H1 (cell line): ENCODE data around the gene TMEM176B.

Experiments
- ASH2L ChIP-seq: fragments of 200-600, 300-600 bp; sonication (generic); IDR thresholded peaks from one replicate; pipeline ENCODE4 v1.7.1; 2017; ENCODE audit warnings: low read length
- EZH2 ChIP-seq: fragments of 200-600 bp; sonication (generic); IDR thresholded peaks from 2 replicates; pipeline ENCODE4 v1.7.1; 2012; ENCODE audit warnings: low read depth, mild to moderate bottlenecking, moderate library complexity, low read length, inconsistent platforms; ENCODE audit not compliant: severe bottlenecking
- GABPA ChIP-seq: IDR thresholded peaks from 2 replicates; pipeline ENCODE4 v1.6.1; 2011; ENCODE audit warnings: mild to moderate bottlenecking, low read length, moderate library complexity, borderline replicate concordance; ENCODE audit not compliant: insufficient read depth
- KDM1A ChIP-seq: fragments of 200-600, 300-600 bp; sonication (generic); IDR thresholded peaks from 2 replicates; pipeline ENCODE4 v1.7.1; 2016; ENCODE audit warnings: mild to moderate bottlenecking, low read length, borderline replicate concordance
- RAD21 ChIP-seq, 2 experiments: IDR thresholded peaks in 1 of 2; conservative IDR thresholded peaks in 1 of 2; 2 replicates each; pipeline ENCODE4 v1.6.1; 2011; ENCODE audit warnings: low read depth in 2 of 2, low read length in 2 of 2, improper control_type of control experiment in 1 of 2, inconsistent platforms in 1 of 2, mild to moderate bottlenecking in 1 of 2, moderate library complexity in 1 of 2
- RFX5 ChIP-seq: IDR thresholded peaks from 2 replicates; pipeline ENCODE4 v1.6.1; 2011; ENCODE audit warnings: low read depth, low read length, improper control_type of control experiment, borderline replicate concordance
- RXRA ChIP-seq: IDR thresholded peaks from 2 replicates; pipeline ENCODE4 v1.6.1; 2011; ENCODE audit warnings: low read depth, mild to moderate bottlenecking, low read length, moderate library complexity; ENCODE audit not compliant: insufficient read depth
- SIN3A ChIP-seq, 2 experiments: IDR thresholded peaks in 1 of 2; conservative IDR thresholded peaks in 1 of 2; 2 replicates each; pipeline ENCODE4 v1.6.1; 2011 to 2012; ENCODE audit warnings: low read length in 2 of 2, improper control_type of control experiment in 1 of 2, low read depth in 1 of 2, mild to moderate bottlenecking in 1 of 2
- SP4 ChIP-seq: IDR thresholded peaks from 2 replicates; pipeline ENCODE4 v1.6.1; 2012; ENCODE audit warnings: low read length, inconsistent platforms
- TBP ChIP-seq: IDR thresholded peaks from 2 replicates; pipeline ENCODE4 v1.6.1; 2011; ENCODE audit warnings: low read depth, low read length, improper control_type of control experiment
- TF ChIP-seq, protein P1 (sequence below), 3 experiments: IDR thresholded peaks; 1 replicate in 2 of 3; 2 replicates in 1 of 3; pipeline versions ENCODE4 v1.5.1 to v1.6.1; 2011; ENCODE audit warnings: low read length in 3 of 3, mild to moderate bottlenecking in 3 of 3, inconsistent platforms in 2 of 3, low read depth in 1 of 3, moderate library complexity in 1 of 3; ENCODE audit not compliant: insufficient read depth in 1 of 3; ENCODE audit errors: control extremely low read depth in 1 of 3
- TF ChIP-seq, protein P2 (sequence below): IDR thresholded peaks from 2 replicates; pipeline ENCODE4 v1.6.1; 2012; ENCODE audit warnings: inconsistent platforms

DNA sequence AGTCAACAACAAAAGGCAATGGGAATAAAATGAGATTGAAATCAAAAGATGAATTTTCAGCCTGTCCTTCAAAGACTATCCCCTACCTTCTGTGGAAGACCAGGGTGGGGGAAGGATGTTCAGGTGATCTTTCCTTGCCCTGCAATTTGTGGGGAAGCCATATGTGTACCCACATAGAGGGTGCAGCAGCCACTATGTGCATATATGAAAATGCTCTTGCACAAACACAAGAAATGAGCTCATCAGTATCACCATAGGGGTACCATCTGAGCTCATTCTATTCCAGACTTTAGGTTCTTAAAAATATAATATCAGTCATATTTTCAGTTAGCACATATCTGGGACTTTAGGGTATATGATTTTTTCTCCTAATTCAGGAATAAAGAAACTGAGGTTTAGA lies 45.2 kb downstream of the TMEM176B start:
- TF ChIP-seq SP4, result no peak
- TF ChIP-seq, protein P1, sequence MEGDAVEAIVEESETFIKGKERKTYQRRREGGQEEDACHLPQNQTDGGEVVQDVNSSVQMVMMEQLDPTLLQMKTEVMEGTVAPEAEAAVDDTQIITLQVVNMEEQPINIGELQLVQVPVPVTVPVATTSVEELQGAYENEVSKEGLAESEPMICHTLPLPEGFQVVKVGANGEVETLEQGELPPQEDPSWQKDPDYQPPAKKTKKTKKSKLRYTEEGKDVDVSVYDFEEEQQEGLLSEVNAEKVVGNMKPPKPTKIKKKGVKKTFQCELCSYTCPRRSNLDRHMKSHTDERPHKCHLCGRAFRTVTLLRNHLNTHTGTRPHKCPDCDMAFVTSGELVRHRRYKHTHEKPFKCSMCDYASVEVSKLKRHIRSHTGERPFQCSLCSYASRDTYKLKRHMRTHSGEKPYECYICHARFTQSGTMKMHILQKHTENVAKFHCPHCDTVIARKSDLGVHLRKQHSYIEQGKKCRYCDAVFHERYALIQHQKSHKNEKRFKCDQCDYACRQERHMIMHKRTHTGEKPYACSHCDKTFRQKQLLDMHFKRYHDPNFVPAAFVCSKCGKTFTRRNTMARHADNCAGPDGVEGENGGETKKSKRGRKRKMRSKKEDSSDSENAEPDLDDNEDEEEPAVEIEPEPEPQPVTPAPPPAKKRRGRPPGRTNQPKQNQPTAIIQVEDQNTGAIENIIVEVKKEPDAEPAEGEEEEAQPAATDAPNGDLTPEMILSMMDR (IDR thresholded peaks at IDR 0.05; ENCODE audit: control extremely low read depth in 1 of 3, insufficient read depth in 1 of 3, low read depth in 1 of 3, low read length in 3 of 3), result no peak
- no peak for TF ChIP-seq KDM1A
- TF ChIP-seq RXRA, result no peak
- TF ChIP-seq, protein P2, sequence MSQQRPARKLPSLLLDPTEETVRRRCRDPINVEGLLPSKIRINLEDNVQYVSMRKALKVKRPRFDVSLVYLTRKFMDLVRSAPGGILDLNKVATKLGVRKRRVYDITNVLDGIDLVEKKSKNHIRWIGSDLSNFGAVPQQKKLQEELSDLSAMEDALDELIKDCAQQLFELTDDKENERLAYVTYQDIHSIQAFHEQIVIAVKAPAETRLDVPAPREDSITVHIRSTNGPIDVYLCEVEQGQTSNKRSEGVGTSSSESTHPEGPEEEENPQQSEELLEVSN, result no peak
- no peak for TF ChIP-seq GABPA
- no peak for TF ChIP-seq RAD21 (IDR thresholded peaks at IDR 0.05 in 1 of 2, conservative IDR thresholded peaks at IDR 0.05 in 1 of 2; ENCODE audit: low read depth in 2 of 2, low read length in 2 of 2)
- no peak for TF ChIP-seq ASH2L
- no peak for TF ChIP-seq EZH2
- no peak for TF ChIP-seq SIN3A (conservative IDR thresholded peaks at IDR 0.05 in 1 of 2, IDR thresholded peaks at IDR 0.05 in 1 of 2; ENCODE audit: low read depth in 1 of 2, low read length in 2 of 2)
- TF ChIP-seq RFX5, result no peak
- TF ChIP-seq TBP, result no peak
